WTC11 (cell line): ENCODE data around the gene SLIT1.

Source experiments
- ETV6 ChIP-seq: sonication (generic); formaldehyde crosslinking; IDR thresholded peaks from 2 replicates; pipeline ENCODE4 v1.8.1; 2022; ENCODE audit warnings: mild to moderate bottlenecking, missing genetic modification reagents
- MXD4 ChIP-seq: fragments of 250-450 bp; sonication (Bioruptor Pico); IDR thresholded peaks from 2 replicates; pipeline ENCODE4 v1.8.0; 2021; ENCODE audit warnings: mild to moderate bottlenecking, moderate library complexity, borderline replicate concordance
- SP1 ChIP-seq: sonication (generic); formaldehyde crosslinking; conservative IDR thresholded peaks from 2 replicates; pipeline ENCODE4 v1.8.1; 2022; ENCODE audit warnings: missing genetic modification reagents
- TEAD1 ChIP-seq: sonication (generic); formaldehyde crosslinking; IDR thresholded peaks from 2 replicates; pipeline ENCODE4 v1.8.0; 2022; ENCODE audit warnings: mild to moderate bottlenecking, missing genetic modification reagents
- TEAD4 ChIP-seq: sonication (generic); formaldehyde crosslinking; IDR thresholded peaks from 2 replicates; pipeline ENCODE4 v1.8.0; 2022; ENCODE audit warnings: mild to moderate bottlenecking, missing genetic modification reagents
- TF ChIP-seq, protein P1 (sequence below): fragments of 200-600 bp; IDR thresholded peaks from 2 replicates; pipeline ENCODE4 v1.8.0; 2022; ENCODE audit warnings: antibody characterized with exemption
- TF ChIP-seq, protein P2 (sequence below): sonication (generic); formaldehyde crosslinking; IDR thresholded peaks from 2 replicates; pipeline ENCODE4 v1.8.0; 2022; ENCODE audit warnings: mild to moderate bottlenecking, missing genetic modification reagents
- TF ChIP-seq, protein P3 (sequence below): sonication (generic); formaldehyde crosslinking; IDR thresholded peaks from 2 replicates; pipeline ENCODE4 v1.8.0; 2023; ENCODE audit warnings: missing genetic modification reagents
- TF ChIP-seq, protein P4 (sequence below): sonication (generic); formaldehyde crosslinking; IDR thresholded peaks from 2 replicates; pipeline ENCODE4 v1.8.0; 2022; ENCODE audit warnings: missing genetic modification reagents

DNA sequence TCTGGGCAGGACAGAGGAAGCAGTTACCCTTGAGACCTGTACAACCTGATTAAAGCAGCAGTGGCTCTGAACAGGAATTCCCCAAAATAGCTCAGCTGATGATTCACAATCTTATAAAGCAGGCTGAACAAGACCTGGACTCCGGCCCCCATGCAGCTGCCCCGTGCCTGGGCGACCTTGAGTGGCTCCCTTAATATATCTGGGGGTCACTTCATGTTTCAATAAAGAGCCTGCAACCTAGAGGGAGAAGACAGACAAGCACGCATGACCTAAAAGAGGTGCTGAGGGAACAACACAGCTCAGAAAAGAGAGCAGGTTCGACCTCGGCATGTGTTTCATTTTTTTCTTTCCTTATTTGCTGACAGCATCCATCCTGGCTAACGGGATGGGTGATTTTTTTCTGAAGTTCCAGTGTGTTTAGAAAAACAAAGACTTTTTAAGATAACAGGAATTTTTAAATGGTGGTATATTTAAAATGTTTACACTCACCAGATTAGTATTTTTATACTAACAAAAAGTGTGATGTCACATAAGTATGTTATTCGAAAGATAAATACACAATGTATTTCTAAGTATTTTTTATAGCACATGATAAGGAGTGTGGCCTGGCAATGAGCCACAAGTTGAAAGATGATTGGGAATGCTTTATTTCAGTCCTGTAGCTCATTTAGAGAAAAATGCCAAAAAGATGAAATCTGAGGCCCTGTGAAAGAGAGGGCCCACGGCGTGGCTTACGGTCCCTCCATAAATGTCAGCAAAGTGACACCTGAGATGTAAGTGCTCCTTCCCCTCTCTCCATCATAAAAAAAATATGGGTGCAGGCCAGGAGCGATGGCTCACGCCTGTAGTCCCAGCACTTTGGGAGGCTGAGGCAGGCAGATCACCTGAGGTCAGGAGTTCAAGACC, 161.3 kb downstream of the SLIT1 start:
- TF ChIP-seq, protein P1, sequence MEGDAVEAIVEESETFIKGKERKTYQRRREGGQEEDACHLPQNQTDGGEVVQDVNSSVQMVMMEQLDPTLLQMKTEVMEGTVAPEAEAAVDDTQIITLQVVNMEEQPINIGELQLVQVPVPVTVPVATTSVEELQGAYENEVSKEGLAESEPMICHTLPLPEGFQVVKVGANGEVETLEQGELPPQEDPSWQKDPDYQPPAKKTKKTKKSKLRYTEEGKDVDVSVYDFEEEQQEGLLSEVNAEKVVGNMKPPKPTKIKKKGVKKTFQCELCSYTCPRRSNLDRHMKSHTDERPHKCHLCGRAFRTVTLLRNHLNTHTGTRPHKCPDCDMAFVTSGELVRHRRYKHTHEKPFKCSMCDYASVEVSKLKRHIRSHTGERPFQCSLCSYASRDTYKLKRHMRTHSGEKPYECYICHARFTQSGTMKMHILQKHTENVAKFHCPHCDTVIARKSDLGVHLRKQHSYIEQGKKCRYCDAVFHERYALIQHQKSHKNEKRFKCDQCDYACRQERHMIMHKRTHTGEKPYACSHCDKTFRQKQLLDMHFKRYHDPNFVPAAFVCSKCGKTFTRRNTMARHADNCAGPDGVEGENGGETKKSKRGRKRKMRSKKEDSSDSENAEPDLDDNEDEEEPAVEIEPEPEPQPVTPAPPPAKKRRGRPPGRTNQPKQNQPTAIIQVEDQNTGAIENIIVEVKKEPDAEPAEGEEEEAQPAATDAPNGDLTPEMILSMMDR: no peak
- no peak for TF ChIP-seq MXD4 (CRISPR knock-in tag)
- no peak for TF ChIP-seq TEAD1 (CRISPR knock-in tag)
- TF ChIP-seq, protein P2, sequence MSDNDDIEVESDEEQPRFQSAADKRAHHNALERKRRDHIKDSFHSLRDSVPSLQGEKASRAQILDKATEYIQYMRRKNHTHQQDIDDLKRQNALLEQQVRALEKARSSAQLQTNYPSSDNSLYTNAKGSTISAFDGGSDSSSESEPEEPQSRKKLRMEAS (CRISPR knock-in tag): no peak
- TF ChIP-seq ETV6: no peak
- TF ChIP-seq, protein P3, sequence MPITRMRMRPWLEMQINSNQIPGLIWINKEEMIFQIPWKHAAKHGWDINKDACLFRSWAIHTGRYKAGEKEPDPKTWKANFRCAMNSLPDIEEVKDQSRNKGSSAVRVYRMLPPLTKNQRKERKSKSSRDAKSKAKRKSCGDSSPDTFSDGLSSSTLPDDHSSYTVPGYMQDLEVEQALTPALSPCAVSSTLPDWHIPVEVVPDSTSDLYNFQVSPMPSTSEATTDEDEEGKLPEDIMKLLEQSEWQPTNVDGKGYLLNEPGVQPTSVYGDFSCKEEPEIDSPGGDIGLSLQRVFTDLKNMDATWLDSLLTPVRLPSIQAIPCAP: no peak
- TF ChIP-seq TEAD4 (CRISPR knock-in tag): no peak
- no peak for TF ChIP-seq SP1 (CRISPR knock-in tag)
- TF ChIP-seq, protein P4, sequence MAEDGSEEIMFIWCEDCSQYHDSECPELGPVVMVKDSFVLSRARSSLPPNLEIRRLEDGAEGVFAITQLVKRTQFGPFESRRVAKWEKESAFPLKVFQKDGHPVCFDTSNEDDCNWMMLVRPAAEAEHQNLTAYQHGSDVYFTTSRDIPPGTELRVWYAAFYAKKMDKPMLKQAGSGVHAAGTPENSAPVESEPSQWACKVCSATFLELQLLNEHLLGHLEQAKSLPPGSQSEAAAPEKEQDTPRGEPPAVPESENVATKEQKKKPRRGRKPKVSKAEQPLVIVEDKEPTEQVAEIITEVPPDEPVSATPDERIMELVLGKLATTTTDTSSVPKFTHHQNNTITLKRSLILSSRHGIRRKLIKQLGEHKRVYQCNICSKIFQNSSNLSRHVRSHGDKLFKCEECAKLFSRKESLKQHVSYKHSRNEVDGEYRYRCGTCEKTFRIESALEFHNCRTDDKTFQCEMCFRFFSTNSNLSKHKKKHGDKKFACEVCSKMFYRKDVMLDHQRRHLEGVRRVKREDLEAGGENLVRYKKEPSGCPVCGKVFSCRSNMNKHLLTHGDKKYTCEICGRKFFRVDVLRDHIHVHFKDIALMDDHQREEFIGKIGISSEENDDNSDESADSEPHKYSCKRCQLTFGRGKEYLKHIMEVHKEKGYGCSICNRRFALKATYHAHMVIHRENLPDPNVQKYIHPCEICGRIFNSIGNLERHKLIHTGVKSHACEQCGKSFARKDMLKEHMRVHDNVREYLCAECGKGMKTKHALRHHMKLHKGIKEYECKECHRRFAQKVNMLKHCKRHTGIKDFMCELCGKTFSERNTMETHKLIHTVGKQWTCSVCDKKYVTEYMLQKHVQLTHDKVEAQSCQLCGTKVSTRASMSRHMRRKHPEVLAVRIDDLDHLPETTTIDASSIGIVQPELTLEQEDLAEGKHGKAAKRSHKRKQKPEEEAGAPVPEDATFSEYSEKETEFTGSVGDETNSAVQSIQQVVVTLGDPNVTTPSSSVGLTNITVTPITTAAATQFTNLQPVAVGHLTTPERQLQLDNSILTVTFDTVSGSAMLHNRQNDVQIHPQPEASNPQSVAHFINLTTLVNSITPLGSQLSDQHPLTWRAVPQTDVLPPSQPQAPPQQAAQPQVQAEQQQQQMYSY (CRISPR knock-in tag): no peak
